Adrenal gland (tissue), 5 donors: ENCODE data around the gene PHOSPHO2.

Experiments
- CTCF ChIP-seq, 6 experiments: fragments of 450-650 bp in 4 of 6; fragments of 200-600 bp in 2 of 6; sonication (generic) in 1 of 6; IDR thresholded peaks; 1 replicate in 5 of 6; 2 replicates in 1 of 6; pipeline versions ENCODE4 v1.5.1 to v1.8.0; 2016 to 2021; ENCODE audit warnings: antibody characterized with exemption in 6 of 6, mild to moderate bottlenecking in 2 of 6, moderate library complexity in 1 of 6
- POLR2A ChIP-seq, 2 donors: fragments of 450-650 bp; IDR thresholded peaks; one replicate each; pipeline ENCODE4 v1.6.1; 2017; ENCODE audit warnings: antibody characterized with exemption in 2 of 2, mild to moderate bottlenecking in 2 of 2, moderate library complexity in 1 of 2
- donor health status: DM: no; HTN: no; CAD: no.

- TF ChIP-seq CTCF (IDR thresholded peaks at IDR 0.05), result no peak
- no peak for TF ChIP-seq POLR2A (IDR thresholded peaks at IDR 0.05)
Measured at GRCh38 chr2:169692718-169693117, 1.6 kb upstream of the PHOSPHO2 start.
